Measurements from ENCODE around the gene OR4D11. TPM values are rescaled to one million over a fixed set of nuclear protein-coding genes. Genes with fewer than 3 reads are reported as not detected.

Gene OR4D11
- total and polyA plus RNA-seq, 9 of the 15 experiments (the other 6 are each of a cell fraction or from before 2014, with no cell fraction given), result not detected

- peak; percentile 52; the same call in 1 of the 2 replicates for TF ChIP-seq ARID4B (CRISPR knock-in tag; IDR thresholded peaks at IDR 0.05)
- no peak for TF ChIP-seq PHB2 (IDR thresholded peaks at IDR 0.05; ENCODE audit: low read depth)
- no peak for TF ChIP-seq KHSRP (IDR thresholded peaks at IDR 0.05)
- TF ChIP-seq DPF2 (IDR thresholded peaks at IDR 0.05), result peak; percentile 46
- no peak for TF ChIP-seq ERF (CRISPR knock-in tag; IDR thresholded peaks at IDR 0.05)
- no peak for TF ChIP-seq CBX5 (IDR thresholded peaks at IDR 0.05; ENCODE audit: borderline replicate concordance, low read depth)
- TF ChIP-seq ZBTB40 (IDR thresholded peaks at IDR 0.05), result peak; percentile 84
- no peak for TF ChIP-seq ZBTB40 (CRISPR knock-in tag; IDR thresholded peaks at IDR 0.05)
- no peak; a peak in 1 of 4 replicates for TF ChIP-seq KDM1A (IDR thresholded peaks at IDR 0.05)
- no peak for TF ChIP-seq SMAD4 (CRISPR knock-in tag; conservative IDR thresholded peaks at IDR 0.05)
- TF ChIP-seq MNT (conservative IDR thresholded peaks at IDR 0.05), result peak; percentile 97 to 98
- no peak for TF ChIP-seq RHOXF2B (CRISPR knock-in tag; conservative IDR thresholded peaks at IDR 0.05)
Observed at GRCh38 chr11:59550842-59551658, 47.7 kb downstream of the OR4D11 start (continued).

Data from K562 (cell line).